GM20000 (cell line): ENCODE results near the gene MYO7B.

Experiments used
- DNase-seq: peaks from one replicate; pipeline ENCODE4 v3.0.0; 2012; ENCODE audit warnings: low spot score
- CTCF ChIP-seq: IDR thresholded peaks from 2 replicates; pipeline ENCODE4 v1.5.1; 2012; ENCODE audit warnings: mild to moderate bottlenecking, control low read depth; ENCODE audit errors: extremely low read depth, missing control alignments

The MYO7B gene

GRCh38 chr2:127662937-127663565 is 127.6 kb downstream of the MYO7B start:
- no peak for TF ChIP-seq CTCF
- DNase-seq, result no peak

- TF ChIP-seq CTCF, result no peak
- no peak for DNase-seq
These were observed 128.1 kb downstream of the MYO7B start for GRCh38 chr2:127663566-127664064.

- no peak for TF ChIP-seq CTCF
- DNase-seq, result no peak
These were observed 128.8 kb downstream of the MYO7B start for GRCh38 chr2:127664065-127664894.

- TF ChIP-seq CTCF, result no peak
- DNase-seq, result no peak
These were observed 129.4 kb downstream of the MYO7B start for GRCh38 chr2:127664895-127665225.

- no peak for TF ChIP-seq CTCF
- DNase-seq, result no peak
These were observed 129.9 kb downstream of the MYO7B start for GRCh38 chr2:127665267-127665893.

GRCh38 chr2:127669056-127669455 is 133.6 kb downstream of the MYO7B start:
- TF ChIP-seq CTCF, result no peak
- DNase-seq, result no peak
